ENCODE measurements around the gene PRF1. TPM values are rescaled to one million over a fixed set of nuclear protein-coding genes. Genes with fewer than 3 reads are reported as not detected.
"Not testable (repeated sequence)": the region's sequence is repeated elsewhere in the genome, so short reads cannot be mapped to it uniquely, and the experiment has no call there.

PRF1 gene
- total RNA-seq, 4 donors from 2014 or later: 1.4 to 3.5 (median 2.9) TPM

DNA sequence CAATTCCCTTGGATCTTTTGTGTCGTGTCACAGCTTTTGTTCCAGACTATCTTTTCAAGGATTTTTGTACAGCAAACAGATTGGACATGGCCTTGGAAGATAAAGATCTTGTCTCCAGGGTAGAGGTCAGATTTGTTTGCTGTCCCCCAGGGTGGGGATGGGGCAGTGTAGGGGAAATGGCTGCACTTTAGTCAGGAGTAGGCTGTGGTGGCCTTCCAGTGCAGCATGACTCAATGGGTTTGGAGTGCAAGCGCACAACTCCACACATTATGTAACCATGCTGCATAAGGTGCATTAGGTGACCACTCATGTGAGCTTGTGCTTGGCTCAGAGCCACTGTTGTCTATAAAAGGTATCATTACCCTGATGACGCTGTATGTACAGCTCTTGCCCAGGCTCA, 45.9 kb upstream of the PRF1 start:
- intact Hi-C loops (cut with DNase I): no loop called here
- TF ChIP-seq POLR2A (IDR thresholded peaks at IDR 0.05): no peak
- TF ChIP-seq, protein P1, sequence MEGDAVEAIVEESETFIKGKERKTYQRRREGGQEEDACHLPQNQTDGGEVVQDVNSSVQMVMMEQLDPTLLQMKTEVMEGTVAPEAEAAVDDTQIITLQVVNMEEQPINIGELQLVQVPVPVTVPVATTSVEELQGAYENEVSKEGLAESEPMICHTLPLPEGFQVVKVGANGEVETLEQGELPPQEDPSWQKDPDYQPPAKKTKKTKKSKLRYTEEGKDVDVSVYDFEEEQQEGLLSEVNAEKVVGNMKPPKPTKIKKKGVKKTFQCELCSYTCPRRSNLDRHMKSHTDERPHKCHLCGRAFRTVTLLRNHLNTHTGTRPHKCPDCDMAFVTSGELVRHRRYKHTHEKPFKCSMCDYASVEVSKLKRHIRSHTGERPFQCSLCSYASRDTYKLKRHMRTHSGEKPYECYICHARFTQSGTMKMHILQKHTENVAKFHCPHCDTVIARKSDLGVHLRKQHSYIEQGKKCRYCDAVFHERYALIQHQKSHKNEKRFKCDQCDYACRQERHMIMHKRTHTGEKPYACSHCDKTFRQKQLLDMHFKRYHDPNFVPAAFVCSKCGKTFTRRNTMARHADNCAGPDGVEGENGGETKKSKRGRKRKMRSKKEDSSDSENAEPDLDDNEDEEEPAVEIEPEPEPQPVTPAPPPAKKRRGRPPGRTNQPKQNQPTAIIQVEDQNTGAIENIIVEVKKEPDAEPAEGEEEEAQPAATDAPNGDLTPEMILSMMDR (IDR thresholded peaks at IDR 0.05): no peak
- Histone ChIP-seq H3K27ac (no peak overlapping the region), H3K9me3 (no peaks in the 10 kb centered on the region), H3K36me3 (no peaks in the 10 kb centered on the region), H3K4me1 (no peaks in the 10 kb centered on the region), H3K27me3 (no peaks in the 10 kb centered on the region), H3K4me3 (replicated peaks in 1 of 3) (no peak overlapping the region)
- WGBS, 2 donors: 83 to 98% methylated on average over 3 of the region's 3 CpGs
- DNase-seq: no peak

DNA sequence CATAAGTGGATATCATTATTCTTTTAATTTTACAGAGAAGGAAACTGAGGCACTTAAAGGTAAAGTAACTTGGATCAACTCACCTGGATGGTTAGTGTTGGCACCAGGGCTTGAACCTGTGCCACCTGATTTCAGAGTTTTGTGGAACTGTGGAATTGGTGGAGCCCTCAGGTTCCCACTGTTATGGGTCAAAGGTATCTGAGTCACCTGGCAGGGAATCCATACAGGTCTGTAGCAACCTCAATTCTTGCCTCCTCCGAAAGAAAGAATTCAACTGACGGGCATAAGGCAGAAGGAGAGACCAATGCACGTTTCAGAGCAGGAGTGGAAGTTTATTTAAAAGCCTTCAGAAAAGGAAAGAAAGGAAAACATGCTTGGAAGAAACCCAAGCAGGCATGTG, 44.5 kb upstream of the PRF1 start:
- no peak for DNase-seq
- no peak overlapping the region for H3K4me3 ChIP-seq (replicated peaks in 1 of 3)
- H3K9me3 ChIP-seq: no peaks in the 10 kb centered on the region
- H3K4me1 ChIP-seq: no peaks in the 10 kb centered on the region
- 56 to 82% methylated on average over 2 to 3 of the region's 3 CpGs for WGBS, 2 donors
- H3K27ac ChIP-seq: no peak overlapping the region
- no peaks in the 10 kb centered on the region for H3K27me3 ChIP-seq
- intact Hi-C loops (cut with DNase I): no loop called here
- H3K36me3 ChIP-seq: no peaks in the 10 kb centered on the region
- no peak for TF ChIP-seq POLR2A (IDR thresholded peaks at IDR 0.05)
- TF ChIP-seq, protein P1 (IDR thresholded peaks at IDR 0.05): no peak

DNA sequence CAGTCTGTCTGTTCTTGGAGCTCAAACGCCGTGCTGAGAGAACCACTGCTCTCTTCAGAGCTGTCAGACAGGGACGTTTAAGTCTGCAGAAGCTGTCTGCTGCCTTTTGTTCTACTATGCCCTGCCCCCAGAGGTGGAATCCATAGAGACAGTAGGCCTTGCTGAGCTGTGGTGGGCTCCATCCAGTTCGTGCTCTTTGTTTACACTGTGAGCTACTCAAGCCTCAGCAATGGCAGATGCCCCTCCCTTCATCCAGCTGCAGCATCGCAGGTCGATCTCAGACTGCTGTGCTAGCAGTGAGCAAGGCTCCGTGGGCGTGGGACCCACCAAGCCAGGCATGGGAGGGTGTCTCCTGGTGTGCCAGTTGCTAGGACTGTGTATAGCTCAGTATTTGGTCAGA, 42.4 kb upstream of the PRF1 start:
- DNase-seq; H3K27me3 ChIP-seq; H3K36me3 ChIP-seq; H3K4me3 ChIP-seq (replicated peaks in 1 of 3); H3K4me1 ChIP-seq; H3K9me3 ChIP-seq; H3K27ac ChIP-seq; intact Hi-C loops (cut with DNase I): not testable (repeated sequence)
- 35 to 50% methylated on average over 6 of the region's 8 CpGs for WGBS, 2 donors

DNA sequence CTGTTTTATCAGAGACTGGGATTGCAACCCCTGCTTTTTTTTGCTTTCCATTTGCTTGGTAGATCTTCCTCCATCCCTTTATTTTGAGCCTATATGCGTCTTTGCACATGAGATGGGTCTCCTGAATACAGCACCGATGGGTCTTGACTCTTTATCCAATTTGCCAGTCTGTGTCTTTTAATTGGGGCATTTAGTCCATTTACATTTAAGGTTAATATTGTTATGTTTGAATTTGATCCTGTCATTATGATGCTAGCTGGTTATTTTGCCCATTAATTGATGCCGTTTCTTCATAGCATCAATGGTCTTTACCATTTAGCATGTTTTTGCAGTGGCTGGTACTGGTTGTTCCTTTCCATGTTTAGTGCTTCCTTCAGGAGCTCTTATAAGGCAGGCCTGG, 40.7 kb upstream of the PRF1 start:
- H3K4me3 ChIP-seq (replicated peaks in 1 of 3); H3K36me3 ChIP-seq; H3K9me3 ChIP-seq; intact Hi-C loops (cut with DNase I); H3K4me1 ChIP-seq; DNase-seq; H3K27ac ChIP-seq; H3K27me3 ChIP-seq: not testable (repeated sequence)
- WGBS, 2 donors: 97 to 100% methylated on average over 3 of the region's 3 CpGs

DNA sequence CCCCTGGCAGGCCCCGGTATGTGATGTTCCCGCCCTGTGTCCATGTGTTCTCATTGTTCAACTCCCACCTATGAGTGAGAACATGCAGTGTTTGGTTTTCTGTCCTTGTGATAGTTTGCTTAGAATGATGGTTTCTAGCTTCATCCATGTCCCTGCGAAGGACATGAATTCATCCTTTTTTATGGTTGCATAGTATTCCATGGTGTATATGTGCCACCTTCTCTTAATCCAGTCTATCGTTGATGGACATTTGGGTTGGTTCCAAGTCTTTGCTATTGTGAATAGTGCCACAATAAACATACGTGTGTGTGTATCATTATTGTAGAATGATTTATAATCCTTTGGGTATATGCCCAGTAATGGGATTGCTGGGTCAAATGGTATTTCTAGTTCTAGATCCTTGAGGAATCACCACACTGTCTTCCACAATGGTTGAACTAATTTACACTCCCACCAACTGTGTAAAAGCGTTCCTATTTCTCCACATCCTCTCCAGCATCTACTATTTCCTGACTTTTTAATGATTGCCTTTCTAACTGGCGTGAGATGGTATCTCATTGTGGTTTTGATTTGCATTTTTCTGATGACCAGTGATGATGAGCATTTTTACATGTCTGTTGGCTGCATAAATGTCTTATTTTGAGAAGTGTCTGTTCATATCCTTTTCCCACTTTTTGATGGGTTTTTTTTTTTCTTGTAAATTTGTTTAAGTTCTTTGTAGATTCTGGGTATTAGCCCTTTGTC, 37.3 kb upstream of the PRF1 start:
- H3K4me3 ChIP-seq (replicated peaks in 1 of 3); H3K36me3 ChIP-seq; H3K27ac ChIP-seq; H3K9me3 ChIP-seq; H3K27me3 ChIP-seq; DNase-seq; intact Hi-C loops (cut with DNase I); H3K4me1 ChIP-seq: not testable (repeated sequence)
- 93 to 95% methylated on average over 7 of the region's 7 CpGs for WGBS, 2 donors

DNA sequence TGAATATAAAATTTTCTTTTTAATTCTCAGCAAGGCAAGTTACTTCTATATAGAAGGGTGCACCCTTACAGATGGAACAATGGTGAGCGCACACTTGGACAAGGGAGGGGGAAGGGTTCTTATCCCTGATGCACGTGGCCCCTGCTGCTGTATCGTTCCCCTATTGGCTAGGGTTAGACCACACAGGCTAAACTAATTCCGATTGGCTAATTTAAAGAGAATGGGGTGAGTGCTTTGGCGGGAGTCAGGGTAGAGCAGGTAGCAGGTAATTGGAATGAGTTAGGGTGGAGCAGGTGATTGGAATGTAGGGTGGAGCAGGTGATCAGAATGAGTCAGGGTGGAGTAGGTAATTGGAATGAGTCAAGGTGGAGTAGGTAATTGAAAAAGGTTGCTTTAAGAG, 32.0 kb upstream of the PRF1 start:
- intact Hi-C loops (cut with DNase I); H3K9me3 ChIP-seq; H3K36me3 ChIP-seq; H3K4me1 ChIP-seq; DNase-seq; H3K4me3 ChIP-seq (replicated peaks in 1 of 3); H3K27me3 ChIP-seq; H3K27ac ChIP-seq: not testable (repeated sequence)
- 92 to 94% methylated on average over 5 of the region's 5 CpGs for whole genome bisulfite sequencing, 2 donors

DNA sequence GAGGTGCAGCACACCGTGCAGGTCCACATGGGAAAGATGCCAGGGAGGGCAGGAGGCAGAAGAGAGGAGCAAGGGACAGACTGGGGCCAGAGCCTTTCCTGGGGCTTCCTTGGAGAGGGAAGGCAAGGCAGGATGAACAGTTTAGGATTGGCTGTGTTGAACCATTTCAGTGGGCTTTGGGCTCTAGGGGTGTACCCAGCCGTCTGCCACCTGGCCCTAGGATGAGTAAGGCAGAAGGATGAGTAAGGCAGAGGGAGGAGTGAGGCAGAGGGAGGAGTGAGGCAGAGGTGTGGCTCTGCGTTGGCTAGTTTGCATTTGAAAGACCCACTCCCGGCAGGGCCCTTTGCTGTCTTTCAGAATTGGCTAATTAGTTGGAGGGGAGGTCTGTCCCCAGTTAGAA, 31.5 kb upstream of the PRF1 start:
- TF ChIP-seq, protein P1 (IDR thresholded peaks at IDR 0.05): no peak
- TF ChIP-seq POLR2A (IDR thresholded peaks at IDR 0.05): no peak
- Histone ChIP-seq H3K9me3 (no peaks in the 10 kb centered on the region), H3K4me3 (replicated peaks in 1 of 3) (no peak overlapping the region), H3K27me3 (no peaks in the 10 kb centered on the region), H3K27ac (no peak overlapping the region), H3K36me3 (no peaks in the 10 kb centered on the region), H3K4me1 (no peaks in the 10 kb centered on the region)
- no peak for DNase-seq
- intact Hi-C loops (cut with DNase I): no loop called here
- 67 to 70% methylated on average over 4 of the region's 4 CpGs for WGBS, 2 donors

DNA sequence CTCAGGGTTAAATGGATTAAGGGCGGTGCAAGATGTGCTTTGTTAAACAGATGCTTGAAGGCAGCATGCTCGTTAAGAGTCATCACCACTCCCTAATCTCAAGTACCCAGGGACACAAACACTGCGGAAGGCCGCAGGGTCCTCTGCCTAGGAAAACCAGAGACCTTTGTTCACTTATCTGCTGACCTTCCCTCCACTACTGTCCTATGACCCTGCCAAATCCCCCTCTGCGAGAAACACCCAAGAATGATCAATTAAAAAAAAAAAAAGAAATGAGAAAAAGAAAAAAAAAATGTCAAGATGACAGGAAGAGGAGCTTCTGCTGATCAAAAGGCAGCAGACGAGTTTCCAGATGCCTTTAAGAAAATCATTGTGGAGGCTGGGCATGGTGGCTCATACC, 29.2 kb upstream of the PRF1 start:
- H3K27me3 ChIP-seq; intact Hi-C loops (cut with DNase I); H3K4me1 ChIP-seq; H3K4me3 ChIP-seq (replicated peaks in 1 of 3); H3K27ac ChIP-seq; H3K9me3 ChIP-seq; DNase-seq; H3K36me3 ChIP-seq: not testable (repeated sequence)
- 59 to 65% methylated on average over 2 of the region's 6 CpGs for WGBS, 2 donors

Data from thyroid gland (tissue), 4 donors.